Measurements from ENCODE around the gene ITSN2.

ITSN2 gene

GRCh38 chr2:24191848-24192247 lies 168.5 kb downstream of the ITSN2 start:
- Mint-ChIP-seq H3K4me3 (no peak overlapping the region), H3K36me3 (ENCODE audit: low read depth) (no peaks in the 10 kb centered on the region), H3K4me1 (ENCODE audit: low read depth) (no peaks in the 10 kb centered on the region), H3K27ac (no peak overlapping the region), H3K27me3 (ENCODE audit: low read depth) (peaks cover 16% of the 10 kb centered on the region), H3K9me3 (no peaks in the 10 kb centered on the region)

- no peaks in the 10 kb centered on the region for H3K9me3 Mint-ChIP-seq
- H3K4me3 Mint-ChIP-seq: no peak overlapping the region
These were observed 169.2 kb downstream of the ITSN2 start for GRCh38 chr2:24191156-24191555.

GRCh38 chr2:24190503-24190902 lies 169.8 kb downstream of the ITSN2 start:
- no peak overlapping the region for H3K27ac Mint-ChIP-seq
- peaks cover 10% of the 10 kb centered on the region for H3K27me3 Mint-ChIP-seq (ENCODE audit: low read depth)
- no peak overlapping the region for H3K4me3 Mint-ChIP-seq
- no peaks in the 10 kb centered on the region for H3K36me3 Mint-ChIP-seq (ENCODE audit: low read depth)
- no peaks in the 10 kb centered on the region for H3K4me1 Mint-ChIP-seq (ENCODE audit: low read depth)
- no peaks in the 10 kb centered on the region for H3K9me3 Mint-ChIP-seq

More at GRCh38 chr2:24191156-24191555, 169.2 kb downstream of the ITSN2 start:
- Mint-ChIP-seq H3K27ac (no peak overlapping the region), H3K36me3 (ENCODE audit: low read depth) (no peaks in the 10 kb centered on the region), H3K4me1 (ENCODE audit: low read depth) (no peaks in the 10 kb centered on the region), H3K27me3 (ENCODE audit: low read depth) (peaks cover 10% of the 10 kb centered on the region)

GRCh38 chr2:24189551-24189950 lies 170.8 kb downstream of the ITSN2 start:
- Mint-ChIP-seq H3K36me3 (ENCODE audit: low read depth) (no peaks in the 10 kb centered on the region), H3K27ac (no peak overlapping the region), H3K27me3 (ENCODE audit: low read depth) (peaks cover 10% of the 10 kb centered on the region), H3K4me3 (no peak overlapping the region), H3K9me3 (no peaks in the 10 kb centered on the region), H3K4me1 (ENCODE audit: low read depth) (no peaks in the 10 kb centered on the region)

GRCh38 chr2:24183366-24184069 lies 176.8 kb downstream of the ITSN2 start:
- Mint-ChIP-seq H3K4me1 (ENCODE audit: low read depth) (no peaks in the 10 kb centered on the region), H3K36me3 (ENCODE audit: low read depth) (no peaks in the 10 kb centered on the region), H3K9me3 (no peaks in the 10 kb centered on the region), H3K27me3 (ENCODE audit: low read depth) (peaks cover 10% of the 10 kb centered on the region), H3K27ac (no peak overlapping the region), H3K4me3 (no peak overlapping the region)

- no peak overlapping the region for H3K4me3 Mint-ChIP-seq
- no peaks in the 10 kb centered on the region for H3K36me3 Mint-ChIP-seq (ENCODE audit: low read depth)
- no peaks in the 10 kb centered on the region for H3K4me1 Mint-ChIP-seq (ENCODE audit: low read depth)
- H3K27me3 Mint-ChIP-seq (ENCODE audit: low read depth): peaks cover 6% of the 10 kb centered on the region
- no peaks in the 10 kb centered on the region for H3K9me3 Mint-ChIP-seq
- H3K27ac Mint-ChIP-seq: no peak overlapping the region
These were observed 177.8 kb downstream of the ITSN2 start for GRCh38 chr2:24182507-24182906.

GRCh38 chr2:24181849-24182248 lies 178.5 kb downstream of the ITSN2 start:
- Mint-ChIP-seq H3K9me3 (no peaks in the 10 kb centered on the region), H3K36me3 (ENCODE audit: low read depth) (no peaks in the 10 kb centered on the region), H3K4me3 (no peak overlapping the region), H3K27me3 (ENCODE audit: low read depth) (peaks cover under 1% of the 10 kb centered on the region), H3K4me1 (ENCODE audit: low read depth) (peaks cover under 1% of the 10 kb centered on the region), H3K27ac (no peak overlapping the region)

GRCh38 chr2:24179683-24180082 lies 180.7 kb downstream of the ITSN2 start:
- H3K4me1 Mint-ChIP-seq (ENCODE audit: low read depth): peaks cover 1% of the 10 kb centered on the region
- H3K27ac Mint-ChIP-seq: no peak overlapping the region

GRCh38 chr2:24176326-24176725 lies 184.0 kb downstream of the ITSN2 start:
- H3K9me3 Mint-ChIP-seq: no peaks in the 10 kb centered on the region
- H3K27me3 Mint-ChIP-seq (ENCODE audit: low read depth): peaks cover 15% of the 10 kb centered on the region
- peaks cover 1% of the 10 kb centered on the region for H3K4me1 Mint-ChIP-seq (ENCODE audit: low read depth)
- H3K36me3 Mint-ChIP-seq (ENCODE audit: low read depth): no peaks in the 10 kb centered on the region
- H3K27ac Mint-ChIP-seq: no peak overlapping the region
- no peak overlapping the region for H3K4me3 Mint-ChIP-seq

More at GRCh38 chr2:24179683-24180082, 180.7 kb downstream of the ITSN2 start:
- no peaks in the 10 kb centered on the region for H3K36me3 Mint-ChIP-seq (ENCODE audit: low read depth)
- H3K27me3 Mint-ChIP-seq (ENCODE audit: low read depth): peaks cover 6% of the 10 kb centered on the region
- H3K4me3 Mint-ChIP-seq: no peak overlapping the region
- H3K9me3 Mint-ChIP-seq: no peaks in the 10 kb centered on the region

- H3K27ac Mint-ChIP-seq: no peak overlapping the region
- no peak overlapping the region for H3K4me3 Mint-ChIP-seq
- H3K36me3 Mint-ChIP-seq (ENCODE audit: low read depth): no peaks in the 10 kb centered on the region
- peaks cover 1% of the 10 kb centered on the region for H3K4me1 Mint-ChIP-seq (ENCODE audit: low read depth)
- H3K9me3 Mint-ChIP-seq: no peaks in the 10 kb centered on the region
- peaks cover 15% of the 10 kb centered on the region for H3K27me3 Mint-ChIP-seq (ENCODE audit: low read depth)
These were observed 184.6 kb downstream of the ITSN2 start for GRCh38 chr2:24175631-24176187.

- Mint-ChIP-seq H3K9me3 (no peaks in the 10 kb centered on the region), H3K36me3 (ENCODE audit: low read depth) (no peaks in the 10 kb centered on the region), H3K27me3 (ENCODE audit: low read depth) (peaks cover 15% of the 10 kb centered on the region), H3K27ac (no peak within 1 kb of the TSS), H3K4me1 (ENCODE audit: low read depth) (peaks cover 1% of the 10 kb centered on the region), H3K4me3 (no peak within 1 kb of the TSS)
These were observed 185.5 kb downstream of the ITSN2 start, which contains the start of gene FAM228A for GRCh38 chr2:24174851-24175277. TSS of gene FAM228A (plus strand) at chr2:24175053. CDS start at chr2:24175481, 428 bp downstream.

GRCh38 chr2:24169023-24169422 lies 191.3 kb downstream of the ITSN2 start:
- Mint-ChIP-seq H3K27me3 (ENCODE audit: low read depth) (peaks cover 8% of the 10 kb centered on the region), H3K36me3 (ENCODE audit: low read depth) (no peaks in the 10 kb centered on the region), H3K4me1 (ENCODE audit: low read depth) (no peaks in the 10 kb centered on the region), H3K9me3 (no peaks in the 10 kb centered on the region), H3K4me3 (no peak overlapping the region), H3K27ac (no peak overlapping the region)

- Mint-ChIP-seq H3K9me3 (no peaks in the 10 kb centered on the region), H3K36me3 (ENCODE audit: low read depth) (no peaks in the 10 kb centered on the region), H3K27ac (no peak overlapping the region), H3K4me3 (no peak overlapping the region), H3K27me3 (ENCODE audit: low read depth) (no peaks in the 10 kb centered on the region), H3K4me1 (ENCODE audit: low read depth) (no peaks in the 10 kb centered on the region)
These were observed 195.8 kb downstream of the ITSN2 start for GRCh38 chr2:24164416-24164973.

- H3K9me3 Mint-ChIP-seq: no peaks in the 10 kb centered on the region
- H3K27me3 Mint-ChIP-seq (ENCODE audit: low read depth): no peaks in the 10 kb centered on the region
- no peaks in the 10 kb centered on the region for H3K36me3 Mint-ChIP-seq (ENCODE audit: low read depth)
- no peaks in the 10 kb centered on the region for H3K4me1 Mint-ChIP-seq (ENCODE audit: low read depth)
- no peak overlapping the region for H3K4me3 Mint-ChIP-seq
- no peak overlapping the region for H3K27ac Mint-ChIP-seq
These were observed 196.7 kb downstream of the ITSN2 start for GRCh38 chr2:24163601-24164000.

GRCh38 chr2:24163186-24163585 lies 197.2 kb downstream of the ITSN2 start:
- H3K9me3 Mint-ChIP-seq: no peaks in the 10 kb centered on the region
- H3K36me3 Mint-ChIP-seq (ENCODE audit: low read depth): no peaks in the 10 kb centered on the region
- no peak overlapping the region for H3K4me3 Mint-ChIP-seq
- no peak overlapping the region for H3K27ac Mint-ChIP-seq
- H3K4me1 Mint-ChIP-seq (ENCODE audit: low read depth): no peaks in the 10 kb centered on the region
- H3K27me3 Mint-ChIP-seq (ENCODE audit: low read depth): no peaks in the 10 kb centered on the region
